Transverse colon (tissue), 4 donors: ENCODE results near the gene PCGF2. TPM values are rescaled to one million over a fixed set of nuclear protein-coding genes. Genes with fewer than 3 reads are reported as not detected.

Experiments used
- DNase-seq: peaks from one replicate; pipeline ENCODE4 v3.0.0-alpha.2; 2019
- H3K27ac ChIP-seq, 4 donors: fragments of 200-600 bp; sonication (generic); 2 replicates each; pipeline ENCODE4 v1.5.1; 2016 to 2018; ENCODE audit warnings: inconsistent platforms in 4 of 4
- H3K27me3 ChIP-seq: fragments of 200-600 bp; sonication (generic); 2 replicates; pipeline ENCODE4 v1.5.1; 2017; ENCODE audit warnings: inconsistent platforms
- H3K36me3 ChIP-seq, 4 donors: fragments of 200-600 bp; sonication (generic); 2 replicates each; pipeline ENCODE4 v1.5.1; 2017 to 2019; ENCODE audit warnings: inconsistent platforms in 4 of 4
- H3K4me1 ChIP-seq, 4 donors: fragments of 200-600 bp; sonication (generic); 2 replicates each; pipeline ENCODE4 v1.5.1; 2017 to 2020; ENCODE audit warnings: inconsistent platforms in 4 of 4
- H3K4me3 ChIP-seq, 4 donors: fragments of 200-600 bp; sonication (generic); 1 replicate in 1 of 4; 2 replicates in 3 of 4; pipeline versions ENCODE4 v1.5.1 to v1.6.1; 2017 to 2019; ENCODE audit warnings: inconsistent platforms in 4 of 4
- H3K9me3 ChIP-seq, 2 donors: fragments of 200-600 bp; sonication (generic); 2 replicates each; pipeline ENCODE4 v1.5.1; 2017 to 2019; ENCODE audit warnings: inconsistent platforms in 2 of 2
- EP300 ChIP-seq: sonication (generic); formaldehyde crosslinking; IDR thresholded peaks from one replicate; pipeline ENCODE4 v1.6.1; 2017; ENCODE audit warnings: antibody characterized with exemption, low read depth
- POLR2A ChIP-seq: fragments of 450-650 bp; IDR thresholded peaks from one replicate; pipeline ENCODE4 v1.6.1; 2016; ENCODE audit warnings: antibody characterized with exemption, mild to moderate bottlenecking, moderate library complexity
- POLR2AphosphoS5 ChIP-seq, 3 donors: sonication (generic); formaldehyde crosslinking; IDR thresholded peaks; one replicate each; pipeline ENCODE4 v1.6.1; 2016; ENCODE audit warnings: antibody characterized with exemption in 3 of 3
- WGBS, 2 donors: methylation state at CpG; one replicate each; pipeline ENCODE4 v1.1.5; 2018; ENCODE audit warnings: low coverage in 1 of 2; 5-methylcytosine and 5-hydroxymethylcytosine counted together
- in situ Hi-C, 4 donors: fragments of 200-750 bp; cut with MboI; loops; one replicate each; pipeline versions ENCODE4 v1.15.0 to v1.15.1; 2017; ENCODE audit warnings: low sequenced_read_pairs in 3 of 4, low pct_ligation_motif_present in 1 of 4, low pct_unique_long_range_greater_than_20kb in 1 of 4
- intact Hi-C: fragments of 100-400 bp; cut with DNase I; formaldehyde crosslinking; loops from one replicate; pipeline ENCODE4 v1.15.1; 2023; ENCODE audit warnings: low total_unique reads
- total RNA-seq, 4 donors: library from RNA; depleted of rRNA; stranded (reverse); fragments of >200 nt; gene quantifications; one replicate each; pipeline ENCODE4 v1.1.0, GENCODE V29; 2016
- TF ChIP-seq, protein P1 (sequence below), 5 experiments: fragments of 200-600 bp in 3 of 5; fragments of 450-650 bp in 2 of 5; sonication (generic) in 3 of 5; IDR thresholded peaks; 1 replicate in 2 of 5; 2 replicates in 3 of 5; pipeline ENCODE4 v1.5.1; 2016 to 2017; ENCODE audit warnings: antibody characterized with exemption in 5 of 5, inconsistent platforms in 3 of 5, mild to moderate bottlenecking in 2 of 5, moderate library complexity in 1 of 5

Gene PCGF2
- total RNA-seq, 4 donors from 2014 or later: 9.1 to 41.9 (median 12.2) TPM

DNA sequence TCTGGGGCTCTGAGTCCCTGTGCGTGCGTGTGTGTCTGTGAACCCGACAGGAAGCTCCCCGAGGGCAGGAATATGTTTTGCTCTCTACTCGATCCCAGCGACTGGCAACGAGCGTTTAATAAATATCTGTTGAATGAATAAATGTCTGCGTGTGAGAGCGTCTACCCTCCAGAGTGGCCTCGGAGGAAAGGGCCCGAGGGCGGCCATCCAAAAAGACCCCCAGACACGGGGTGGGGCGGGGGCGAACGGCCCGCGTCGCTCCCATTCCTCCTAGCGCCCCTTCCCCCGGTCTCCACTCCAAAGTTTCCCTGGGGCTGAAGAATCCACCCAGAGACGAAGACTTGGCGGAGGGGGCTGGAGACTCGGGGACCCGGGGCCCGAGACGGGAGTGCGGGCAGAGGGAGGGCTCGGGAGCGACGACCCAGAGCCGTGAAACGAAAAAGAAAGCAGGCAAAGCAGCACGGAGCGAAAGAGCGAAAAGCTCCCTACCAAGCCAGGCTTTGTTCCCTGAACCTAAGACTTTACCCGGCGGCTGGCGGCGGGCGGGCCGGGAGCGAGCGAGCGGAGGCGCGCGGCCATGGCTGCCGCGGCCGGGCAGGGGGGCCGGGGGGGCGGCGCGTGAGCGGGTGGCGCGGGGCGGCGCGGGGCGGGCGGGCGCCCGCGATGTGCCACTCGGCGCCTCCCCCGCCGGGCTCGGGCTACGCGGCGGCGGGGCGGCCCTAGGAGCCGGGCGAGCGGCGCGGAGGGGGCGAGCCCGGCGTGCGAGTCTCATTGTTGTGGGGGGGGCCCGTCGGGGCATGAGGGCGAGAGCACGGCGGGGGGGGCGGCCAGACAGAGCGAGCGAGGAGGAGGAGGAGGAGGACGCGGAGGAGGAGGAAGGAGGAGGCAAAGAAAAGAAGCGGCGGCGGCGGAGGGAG lies 43.3 kb downstream of the PCGF2 start, which contains the start of gene MLLT6:
Gene MLLT6 (plus strand): TSS at position 668 of the 917 bp plus-strand sequence. CDS start 360 bp downstream, outside the sequence.
- H3K27ac ChIP-seq: peak within 1 kb of the TSS; percentile 99
- in situ Hi-C loops: no loop called here
- peak; percentile 83 for DNase-seq
- H3K4me3 ChIP-seq: peak within 1 kb of the TSS; percentile 91 to 95 (median 94)
- H3K27me3 ChIP-seq: no peaks in the 10 kb centered on the region
- WGBS, 2 donors: 0 to 1% methylated on average over 1 to 81 of the region's 100 CpGs
- H3K9me3 ChIP-seq: no peaks in the 10 kb centered on the region
- peaks cover 14 to 42% (median 30%) of the 10 kb centered on the region in 4 donors for H3K4me1 ChIP-seq
- H3K36me3 ChIP-seq: no peaks in the 10 kb centered on the region
- TF ChIP-seq POLR2AphosphoS5 (IDR thresholded peaks at IDR 0.05) (peak in 2 of 3 donors; percentile 12 to 56), EP300 (no peak), POLR2A (peak; percentile 32)
- TF ChIP-seq, protein P1, sequence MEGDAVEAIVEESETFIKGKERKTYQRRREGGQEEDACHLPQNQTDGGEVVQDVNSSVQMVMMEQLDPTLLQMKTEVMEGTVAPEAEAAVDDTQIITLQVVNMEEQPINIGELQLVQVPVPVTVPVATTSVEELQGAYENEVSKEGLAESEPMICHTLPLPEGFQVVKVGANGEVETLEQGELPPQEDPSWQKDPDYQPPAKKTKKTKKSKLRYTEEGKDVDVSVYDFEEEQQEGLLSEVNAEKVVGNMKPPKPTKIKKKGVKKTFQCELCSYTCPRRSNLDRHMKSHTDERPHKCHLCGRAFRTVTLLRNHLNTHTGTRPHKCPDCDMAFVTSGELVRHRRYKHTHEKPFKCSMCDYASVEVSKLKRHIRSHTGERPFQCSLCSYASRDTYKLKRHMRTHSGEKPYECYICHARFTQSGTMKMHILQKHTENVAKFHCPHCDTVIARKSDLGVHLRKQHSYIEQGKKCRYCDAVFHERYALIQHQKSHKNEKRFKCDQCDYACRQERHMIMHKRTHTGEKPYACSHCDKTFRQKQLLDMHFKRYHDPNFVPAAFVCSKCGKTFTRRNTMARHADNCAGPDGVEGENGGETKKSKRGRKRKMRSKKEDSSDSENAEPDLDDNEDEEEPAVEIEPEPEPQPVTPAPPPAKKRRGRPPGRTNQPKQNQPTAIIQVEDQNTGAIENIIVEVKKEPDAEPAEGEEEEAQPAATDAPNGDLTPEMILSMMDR (IDR thresholded peaks at IDR 0.05): peak in 1 of 5 experiments; percentile 12
- intact Hi-C loops: no loop called here

DNA sequence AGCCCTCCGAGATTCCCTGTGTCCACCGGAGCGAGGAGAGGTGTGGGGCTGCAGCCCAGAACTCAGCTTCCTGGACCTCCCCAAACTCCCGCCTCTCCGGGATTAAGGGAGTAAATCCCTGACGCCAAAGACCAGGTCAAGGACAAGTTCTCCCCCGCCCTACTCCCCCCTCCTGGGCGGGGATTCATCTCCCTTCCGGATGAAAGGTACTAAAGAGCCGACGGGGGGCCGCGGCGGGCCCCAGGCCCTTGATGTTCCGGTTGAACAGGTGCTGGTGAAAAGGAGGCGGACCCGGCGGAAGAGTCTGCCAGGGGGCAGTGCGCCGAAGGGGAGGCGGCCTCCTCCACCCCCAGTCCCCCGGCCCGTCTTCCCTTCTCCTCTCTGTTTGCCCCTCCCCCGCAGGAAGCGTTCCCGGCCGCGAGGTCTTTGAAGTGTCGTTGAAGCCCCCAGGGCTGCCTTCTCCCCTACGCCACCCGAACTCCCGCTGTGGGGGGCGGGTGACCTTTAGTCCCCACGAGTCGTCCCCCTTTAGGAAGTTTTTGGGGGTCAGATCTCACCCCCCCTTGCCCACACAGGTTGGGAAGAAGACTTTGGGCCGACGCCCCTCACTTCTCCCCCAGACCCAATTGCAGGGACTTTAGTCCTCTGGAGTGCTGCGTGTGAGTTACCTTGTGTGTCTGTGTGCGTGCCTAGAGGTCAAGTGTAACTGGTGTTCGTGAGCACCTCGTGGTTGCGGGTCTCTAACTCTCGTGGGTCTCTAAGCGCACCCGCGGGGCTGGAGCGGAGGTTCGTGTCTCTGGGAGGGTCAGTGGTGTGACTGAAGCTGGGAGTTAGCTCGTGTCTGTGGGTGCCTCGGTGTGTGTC lies 44.2 kb downstream of the PCGF2 start:
- Histone ChIP-seq H3K27ac (peak overlapping the region; percentile 99), H3K4me3 (peak overlapping the region; percentile 56 to 95 (median 92)), H3K27me3 (no peaks in the 10 kb centered on the region), H3K4me1 (peaks cover 14 to 42% (median 30%) of the 10 kb centered on the region in 4 donors), H3K36me3 (no peaks in the 10 kb centered on the region), H3K9me3 (no peaks in the 10 kb centered on the region)
- in situ Hi-C loops (no loop called here), intact Hi-C loops (loop anchor here (2.0 kb wide), 1 partner anchor 27 kb away; the partner anchor contains the start of gene CISD3)
- WGBS, 2 donors: 0 to 1% methylated on average over 1 to 45 of the region's 50 CpGs
- peak; percentile 93 for DNase-seq
- TF ChIP-seq EP300: peak; percentile 2
- peak in 2 of 3 donors; percentile 67 to 72 for TF ChIP-seq POLR2AphosphoS5 (IDR thresholded peaks at IDR 0.05)
- TF ChIP-seq, protein P1 (IDR thresholded peaks at IDR 0.05): no peak
- TF ChIP-seq POLR2A: peak; percentile 54

DNA sequence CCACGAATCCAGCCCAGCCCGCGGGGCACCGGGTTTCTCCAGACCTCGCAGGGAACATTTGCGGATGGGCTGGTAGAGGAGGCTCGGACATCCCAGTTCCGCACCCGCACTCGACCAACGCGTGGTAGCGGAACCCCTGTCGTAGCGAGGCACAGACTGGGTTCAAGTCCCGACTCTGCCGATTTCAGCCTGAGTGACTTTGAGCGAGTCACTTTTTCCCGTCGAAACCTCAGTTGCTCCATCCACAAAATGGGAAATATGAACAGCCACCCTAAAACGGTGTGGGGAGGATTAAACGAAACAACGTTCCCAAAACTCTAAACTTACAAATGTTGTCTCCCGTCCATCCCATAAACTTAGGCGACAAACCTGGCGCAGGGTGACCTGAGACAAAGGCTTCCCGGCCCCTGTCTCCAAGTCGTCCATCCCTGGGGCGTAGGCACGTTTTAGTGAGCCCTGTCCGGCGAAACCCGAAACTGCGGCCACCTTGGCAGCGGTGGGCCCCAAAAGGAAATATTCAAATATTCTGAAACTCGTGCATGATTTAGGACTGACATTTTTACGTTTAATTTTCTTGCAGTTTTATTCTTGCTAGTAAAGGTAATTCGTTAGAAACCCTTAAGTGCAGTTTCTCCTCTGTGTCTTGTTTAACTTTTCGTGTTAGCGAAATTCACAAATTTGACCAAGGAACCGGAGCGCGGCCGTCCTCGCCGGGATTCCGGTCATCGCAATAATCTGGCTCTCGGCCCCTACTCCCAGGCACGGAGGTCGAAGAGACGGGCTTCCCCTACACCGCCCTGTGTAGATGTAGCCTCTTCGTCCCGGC lies 45.0 kb downstream of the PCGF2 start:
- peak; percentile 59 for DNase-seq
- WGBS, 2 donors: 0 to 1% methylated on average over 22 to 52 of the region's 55 CpGs
- intact Hi-C loops: loop anchor here (2.0 kb wide), 1 partner anchor 28 kb away; the partner anchor contains the start of gene CISD3
- H3K9me3 ChIP-seq: no peaks in the 10 kb centered on the region
- H3K36me3 ChIP-seq: no peaks in the 10 kb centered on the region
- no peaks in the 10 kb centered on the region for H3K27me3 ChIP-seq
- peak overlapping the region; percentile 99 for H3K27ac ChIP-seq
- TF ChIP-seq POLR2AphosphoS5 (IDR thresholded peaks at IDR 0.05): no peak
- TF ChIP-seq EP300: no peak
- TF ChIP-seq, protein P1 (IDR thresholded peaks at IDR 0.05): no peak
- no peak for TF ChIP-seq POLR2A
- peaks cover 14 to 42% (median 30%) of the 10 kb centered on the region in 4 donors for H3K4me1 ChIP-seq
- peak overlapping the region; percentile 56 to 95 (median 92) for H3K4me3 ChIP-seq
- in situ Hi-C loops: no loop called here
